Breast epithelium (tissue), 3 donors: ENCODE data around the gene CD4.

ENCODE experiments used
- POLR2A ChIP-seq: fragments of 450-650 bp; IDR thresholded peaks from one replicate; pipeline ENCODE4 v1.6.1; 2016; ENCODE audit warnings: antibody characterized with exemption, mild to moderate bottlenecking, moderate library complexity
- POLR2AphosphoS5 ChIP-seq, 3 donors: sonication (generic); formaldehyde crosslinking; IDR thresholded peaks; one replicate each; pipeline ENCODE4 v1.6.1; 2017; ENCODE audit warnings: antibody characterized with exemption in 3 of 3
- TF ChIP-seq, protein P1 (sequence below), 3 donors: fragments of 450-650 bp; IDR thresholded peaks; one replicate each; pipeline ENCODE4 v1.5.1; 2016 to 2017; ENCODE audit warnings: antibody characterized with exemption in 3 of 3, mild to moderate bottlenecking in 3 of 3, moderate library complexity in 3 of 3

DNA sequence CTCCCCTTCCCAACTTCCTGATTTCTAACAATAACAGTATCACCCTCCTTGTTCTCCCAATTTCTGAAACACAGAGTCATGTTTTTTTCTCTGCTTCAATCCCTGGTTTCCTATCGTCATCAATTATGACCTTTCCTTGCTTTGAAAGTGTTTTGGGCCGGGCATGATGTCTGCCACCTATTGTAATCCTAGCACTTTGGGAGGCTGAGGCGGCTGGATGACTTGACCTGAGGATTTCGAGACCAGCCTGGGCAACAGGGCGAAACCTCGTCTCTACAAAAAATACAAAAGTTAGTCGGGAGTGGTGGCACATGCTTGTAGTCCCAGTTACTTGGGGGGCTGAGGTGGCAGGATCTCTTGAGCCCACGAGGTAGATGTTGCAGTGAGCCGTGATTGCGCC, 19.7 kb downstream of the CD4 start:
- no peak for TF ChIP-seq POLR2AphosphoS5 (IDR thresholded peaks at IDR 0.05)
- no peak for TF ChIP-seq POLR2A
- TF ChIP-seq, protein P1, sequence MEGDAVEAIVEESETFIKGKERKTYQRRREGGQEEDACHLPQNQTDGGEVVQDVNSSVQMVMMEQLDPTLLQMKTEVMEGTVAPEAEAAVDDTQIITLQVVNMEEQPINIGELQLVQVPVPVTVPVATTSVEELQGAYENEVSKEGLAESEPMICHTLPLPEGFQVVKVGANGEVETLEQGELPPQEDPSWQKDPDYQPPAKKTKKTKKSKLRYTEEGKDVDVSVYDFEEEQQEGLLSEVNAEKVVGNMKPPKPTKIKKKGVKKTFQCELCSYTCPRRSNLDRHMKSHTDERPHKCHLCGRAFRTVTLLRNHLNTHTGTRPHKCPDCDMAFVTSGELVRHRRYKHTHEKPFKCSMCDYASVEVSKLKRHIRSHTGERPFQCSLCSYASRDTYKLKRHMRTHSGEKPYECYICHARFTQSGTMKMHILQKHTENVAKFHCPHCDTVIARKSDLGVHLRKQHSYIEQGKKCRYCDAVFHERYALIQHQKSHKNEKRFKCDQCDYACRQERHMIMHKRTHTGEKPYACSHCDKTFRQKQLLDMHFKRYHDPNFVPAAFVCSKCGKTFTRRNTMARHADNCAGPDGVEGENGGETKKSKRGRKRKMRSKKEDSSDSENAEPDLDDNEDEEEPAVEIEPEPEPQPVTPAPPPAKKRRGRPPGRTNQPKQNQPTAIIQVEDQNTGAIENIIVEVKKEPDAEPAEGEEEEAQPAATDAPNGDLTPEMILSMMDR (IDR thresholded peaks at IDR 0.05), result no peak
